CD4-positive, alpha-beta T cell (primary cell): ENCODE measurements around the gene PCED1B. TPM values are rescaled to one million over a fixed set of nuclear protein-coding genes. Genes with fewer than 3 reads are reported as not detected.

ENCODE experiments used
- ATAC-seq: fragments of 200-7000 bp; cut with Tn5 transposase; one replicate; pipeline ENCODE4 v1.10.0; 2022; ENCODE audit warnings: mild to moderate bottlenecking; ENCODE audit not compliant: poor library complexity
- CTCF ChIA-PET: fragments of 350-600 bp; sonication (Branson Sonifier 250); formaldehyde crosslinking; loops from one replicate; lab custom pipeline; 2021; ENCODE audit warnings: antibody characterized with exemption, inconsistent platforms; lab: Charles Lee
- POLR2A ChIA-PET: fragments of 350-600 bp; sonication (Branson Sonifier 250); formaldehyde crosslinking; loops from one replicate; lab custom pipeline; 2021; ENCODE audit warnings: antibody characterized with exemption, inconsistent platforms; lab: Charles Lee
- DNase-seq, 14 experiments: peaks; one replicate each; pipeline ENCODE4 v3.0.0-alpha.2; 2013 to 2020; ENCODE audit warnings: mixed read lengths in 2 of 14
- H3K27ac ChIP-seq, 2 donors: one replicate each; pipeline versions ENCODE4 v1.5.1 to v1.7.0; 2013; ENCODE audit warnings: low read length in 2 of 2, low read depth in 1 of 2, mild to moderate bottlenecking in 1 of 2
- H3K27me3 ChIP-seq, 2 experiments: 1 replicate in 1 of 2; 2 replicates in 1 of 2; pipeline versions ENCODE4 v1.6.1 to v1.7.0; 2013; ENCODE audit warnings: low read length in 2 of 2, control low read depth in 1 of 2, mild to moderate bottlenecking in 1 of 2, moderate library complexity in 1 of 2; ENCODE audit not compliant: insufficient read depth in 2 of 2, control insufficient read depth in 1 of 2
- H3K36me3 ChIP-seq: one replicate; pipeline ENCODE4 v1.6.1; 2013; ENCODE audit warnings: low read length, control low read depth; ENCODE audit not compliant: insufficient read depth
- H3K4me1 ChIP-seq: one replicate; pipeline ENCODE4 v1.6.1; 2013; ENCODE audit warnings: low read length, control low read depth; ENCODE audit not compliant: insufficient read depth
- H3K4me3 ChIP-seq: one replicate; pipeline ENCODE4 v1.5.1; 2013; ENCODE audit warnings: mild to moderate bottlenecking, low read length, moderate library complexity
- H3K9me3 ChIP-seq, 2 experiments: 1 replicate in 1 of 2; 2 replicates in 1 of 2; pipeline versions ENCODE4 v1.6.1 to v1.7.0; 2013; ENCODE audit warnings: low read length in 2 of 2, mild to moderate bottlenecking in 2 of 2, control low read depth in 1 of 2, moderate library complexity in 1 of 2; ENCODE audit not compliant: control insufficient read depth in 1 of 2, insufficient read depth in 1 of 2
- H3K27ac Mint-ChIP-seq: one replicate; pipeline ENCODE4 v1.8.0; 2020; ENCODE audit warnings: mixed read lengths
- H3K27me3 Mint-ChIP-seq: one replicate; pipeline ENCODE4 v1.8.0; 2021; ENCODE audit warnings: mixed read lengths
- H3K36me3 Mint-ChIP-seq: one replicate; pipeline ENCODE4 v1.8.0; 2021; ENCODE audit warnings: low read depth, mixed read lengths
- H3K4me1 Mint-ChIP-seq: one replicate; pipeline ENCODE4 v1.8.0; 2021; ENCODE audit warnings: low read depth, mixed read lengths
- H3K4me3 Mint-ChIP-seq: one replicate; pipeline ENCODE4 v1.8.0; 2020; ENCODE audit warnings: mild to moderate bottlenecking, mixed read lengths
- H3K9me3 Mint-ChIP-seq: one replicate; pipeline ENCODE4 v1.8.0; 2020; ENCODE audit warnings: mixed read lengths
- intact Hi-C, 2 experiments: fragments of 100-400 bp; cut with DNase I in 1 of 2; cut with micrococcal nuclease in 1 of 2; formaldehyde crosslinking; loops; one replicate each; pipeline versions ENCODE4 v1.15.1 to v1.9.0; 2023 to 2025; cut with DNase I, micrococcal nuclease
- microRNA-seq: library from miRNA; unstranded; fragments of <30 nt; microRNA quantifications from one replicate; pipeline ENCODE4 v1.2.0, GENCODE V29; 2021; ENCODE audit warnings: borderline microRNAs expressed, borderline replicate concordance
- total RNA-seq, 174 experiments: library from RNA in 2 of 174; stranded (reverse) in 2 of 174; gene quantifications; one replicate each; pipeline ENCODE4 v1.2.3 and lab custom pipeline; 2021 to 2026
- TF ChIP-seq, protein P1 (sequence below): fragments of 200-600 bp; IDR thresholded peaks from one replicate; pipeline ENCODE4 v1.8.0; 2022; ENCODE audit warnings: antibody characterized with exemption, mild to moderate bottlenecking

Gene PCED1B
- total RNA-seq, 2 experiments from 2014 or later: 18.7 to 20.0 TPM

DNA sequence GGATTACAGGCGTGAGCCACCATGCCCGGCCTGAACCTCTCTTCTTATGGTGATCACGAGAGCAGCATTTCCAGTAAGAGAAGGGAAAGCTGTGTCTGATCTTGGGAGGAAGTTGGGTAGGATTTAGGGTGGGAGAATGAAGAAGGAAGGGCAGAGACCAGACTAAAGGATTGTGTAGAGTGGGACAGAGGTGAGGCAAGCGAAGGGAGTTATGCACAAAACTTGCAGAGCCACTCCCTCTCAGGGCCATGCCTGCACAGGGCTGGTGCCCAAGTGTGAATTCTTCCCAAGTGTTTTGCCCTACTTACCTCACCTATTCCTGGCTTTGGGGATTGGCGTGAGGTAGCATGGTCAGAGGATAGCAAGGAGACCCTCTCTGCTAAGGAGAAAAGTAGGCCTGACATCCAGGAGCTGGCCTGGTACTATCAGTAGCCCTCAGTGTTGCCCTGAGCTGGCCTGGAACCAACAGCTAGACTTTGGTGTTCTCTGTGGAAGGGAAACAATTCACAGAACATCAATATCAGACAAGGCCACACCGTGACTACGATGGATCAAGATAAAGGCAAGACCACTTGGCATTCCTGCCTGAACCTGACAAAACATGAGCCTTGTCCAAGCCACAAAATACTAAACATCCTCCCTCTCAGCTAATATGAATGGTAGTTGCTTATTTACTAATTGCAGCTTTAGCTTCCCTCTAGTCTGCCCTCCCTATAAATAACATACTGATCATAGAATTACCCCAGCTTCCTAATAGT, 201.3 kb downstream of the PCED1B start:
- Mint-ChIP-seq H3K4me1 (peaks cover 59% of the 10 kb centered on the region), H3K27ac (no peak overlapping the region), H3K4me3 (no peak overlapping the region), H3K9me3 (peaks cover 5% of the 10 kb centered on the region), H3K27me3 (no peaks in the 10 kb centered on the region), H3K36me3 (peaks cover 7% of the 10 kb centered on the region)
- no peak for ATAC-seq
- Histone ChIP-seq H3K9me3 (no peaks in the 10 kb centered on the region), H3K27ac (no peak overlapping the region), H3K4me3 (no peak overlapping the region), H3K4me1 (peaks cover 27% of the 10 kb centered on the region), H3K27me3 (no peaks in the 10 kb centered on the region), H3K36me3 (no peaks in the 10 kb centered on the region)
- ChIA-PET POLR2A (interaction anchor here (0.6 kb wide), 1 partner anchor 634 kb away, joined by 3 read pairs; no protein-coding TSS in a partner anchor), CTCF (no interaction called here)
- DNase-seq: no peak
- intact Hi-C loops: no loop called here
- TF ChIP-seq, protein P1, sequence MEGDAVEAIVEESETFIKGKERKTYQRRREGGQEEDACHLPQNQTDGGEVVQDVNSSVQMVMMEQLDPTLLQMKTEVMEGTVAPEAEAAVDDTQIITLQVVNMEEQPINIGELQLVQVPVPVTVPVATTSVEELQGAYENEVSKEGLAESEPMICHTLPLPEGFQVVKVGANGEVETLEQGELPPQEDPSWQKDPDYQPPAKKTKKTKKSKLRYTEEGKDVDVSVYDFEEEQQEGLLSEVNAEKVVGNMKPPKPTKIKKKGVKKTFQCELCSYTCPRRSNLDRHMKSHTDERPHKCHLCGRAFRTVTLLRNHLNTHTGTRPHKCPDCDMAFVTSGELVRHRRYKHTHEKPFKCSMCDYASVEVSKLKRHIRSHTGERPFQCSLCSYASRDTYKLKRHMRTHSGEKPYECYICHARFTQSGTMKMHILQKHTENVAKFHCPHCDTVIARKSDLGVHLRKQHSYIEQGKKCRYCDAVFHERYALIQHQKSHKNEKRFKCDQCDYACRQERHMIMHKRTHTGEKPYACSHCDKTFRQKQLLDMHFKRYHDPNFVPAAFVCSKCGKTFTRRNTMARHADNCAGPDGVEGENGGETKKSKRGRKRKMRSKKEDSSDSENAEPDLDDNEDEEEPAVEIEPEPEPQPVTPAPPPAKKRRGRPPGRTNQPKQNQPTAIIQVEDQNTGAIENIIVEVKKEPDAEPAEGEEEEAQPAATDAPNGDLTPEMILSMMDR: no peak

DNA sequence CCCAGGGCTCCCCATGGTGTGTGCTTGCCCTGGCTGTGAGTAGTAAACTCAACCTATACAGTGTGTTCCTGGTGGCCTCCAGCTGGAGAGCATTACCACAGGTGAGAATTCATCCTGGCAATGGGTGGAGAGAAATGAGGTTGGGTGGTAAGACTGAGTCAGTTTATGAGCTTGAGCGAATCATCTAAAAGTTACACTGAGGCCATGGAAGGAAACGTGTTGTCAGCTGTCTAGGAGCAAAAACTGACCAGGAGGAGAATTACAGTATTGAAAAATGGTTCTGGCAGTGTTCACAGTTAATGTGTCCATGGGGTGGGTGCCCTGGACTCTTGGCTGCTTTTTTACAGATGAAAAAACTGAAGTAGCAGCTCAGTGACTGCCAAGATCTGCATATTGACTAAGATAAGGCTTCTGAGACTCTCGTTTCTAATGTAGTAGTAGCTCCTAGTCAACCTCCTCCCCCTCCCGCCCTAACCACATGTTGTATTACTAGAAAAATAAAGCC, 202.3 kb downstream of the PCED1B start:
- Mint-ChIP-seq H3K27me3 (no peaks in the 10 kb centered on the region), H3K4me1 (peaks cover 55% of the 10 kb centered on the region), H3K36me3 (peaks cover 7% of the 10 kb centered on the region), H3K27ac (peak overlapping the region; percentile 90), H3K4me3 (no peak overlapping the region), H3K9me3 (peaks cover 5% of the 10 kb centered on the region)
- no peak for ATAC-seq
- Histone ChIP-seq H3K9me3 (no peaks in the 10 kb centered on the region), H3K36me3 (no peaks in the 10 kb centered on the region), H3K27ac (no peak overlapping the region), H3K27me3 (no peaks in the 10 kb centered on the region), H3K4me1 (peaks cover 18% of the 10 kb centered on the region), H3K4me3 (no peak overlapping the region)
- TF ChIP-seq, protein P1: no peak
- CTCF ChIA-PET: interaction anchor here (0.7 kb wide), 1 partner anchor 50 kb away, joined by 3 read pairs; no protein-coding TSS in a partner anchor
- intact Hi-C loops: no loop called here
- POLR2A ChIA-PET: interaction anchor here (0.6 to 1.2 kb wide), 4 partner anchors 9 to 1083 kb away, joined by 3 to 6 read pairs (median 4); no protein-coding TSS in a partner anchor
- DNase-seq: no peak

DNA sequence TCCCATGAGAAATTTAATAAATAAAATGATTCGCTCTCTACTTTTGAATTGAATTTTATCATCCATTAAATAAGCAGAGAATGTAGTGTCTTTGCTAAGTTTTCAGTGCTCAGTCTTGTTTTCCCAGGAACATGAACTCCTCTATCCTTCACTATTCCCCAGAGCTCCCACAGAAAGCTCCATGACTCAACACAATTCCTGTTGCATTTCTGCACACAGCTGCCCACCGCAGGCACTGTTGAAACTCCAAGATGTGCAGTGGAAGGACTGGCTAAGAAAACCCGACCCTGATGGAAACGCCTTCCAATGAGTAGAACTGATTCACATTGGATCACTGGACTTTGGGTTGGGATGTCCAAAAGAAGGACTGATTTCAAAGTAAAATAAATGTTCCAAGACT, 202.8 kb downstream of the PCED1B start:
- ATAC-seq (no peak), DNase-seq (no peak)
- H3K4me1 ChIP-seq: peaks cover 13% of the 10 kb centered on the region
- no peaks in the 10 kb centered on the region for H3K9me3 ChIP-seq
- TF ChIP-seq, protein P1: no peak
- Mint-ChIP-seq H3K27me3 (no peaks in the 10 kb centered on the region), H3K27ac (peak overlapping the region; percentile 90), H3K4me3 (no peak overlapping the region), H3K36me3 (peaks cover 7% of the 10 kb centered on the region), H3K4me1 (peaks cover 52% of the 10 kb centered on the region), H3K9me3 (peaks cover 5% of the 10 kb centered on the region)
- POLR2A ChIA-PET: interaction anchor here (0.9 to 1.2 kb wide), 3 partner anchors 9 to 66 kb away, joined by 3 to 6 read pairs (median 5); no protein-coding TSS in a partner anchor
- H3K36me3 ChIP-seq: no peaks in the 10 kb centered on the region
- H3K27ac ChIP-seq: no peak overlapping the region
- H3K27me3 ChIP-seq: no peaks in the 10 kb centered on the region
- CTCF ChIA-PET: interaction anchor here (0.7 kb wide), 1 partner anchor 51 kb away, joined by 3 read pairs; no protein-coding TSS in a partner anchor
- no peak overlapping the region for H3K4me3 ChIP-seq
- intact Hi-C loops: no loop called here

Small RNAs within 50 kb of the gene (microRNA-seq; reads per million reads assigned to microRNA genes)
- not detected for gene MIR4698

Other genes with a start within 250 kb of the PCED1B start
- gene AMIGO2, start 338 bp downstream of the PCED1B start, total RNA-seq: 10 to 100 TPM in 1 of 2 experiments, 1 to 10 TPM in 1; 9.7 to 10.1 TPM